Endothelial cell of umbilical vein (primary cell): ENCODE data around the gene ANKRD34B. TPM values are rescaled to one million over a fixed set of nuclear protein-coding genes. Genes with fewer than 3 reads are reported as not detected.

Experiments used
- BruUV-seq: library from RNA; stranded (reverse); fragments of 400-500 nt; replicated peaks from 2 replicates; lab custom pipeline; 2021; lab: Mats Ljungman, UMichigan
- CTCF ChIA-PET: fragments of 300-600, 350-600 bp; sonication (Branson Sonifier 250); formaldehyde crosslinking; loops from one replicate; lab custom pipeline; 2021; ENCODE audit warnings: antibody characterized with exemption, inconsistent platforms; lab: Charles Lee
- POLR2A ChIA-PET: fragments of 300-600, 350-600 bp; sonication (Branson Sonifier 250); formaldehyde crosslinking; loops from one replicate; lab custom pipeline; 2021; ENCODE audit warnings: antibody characterized with exemption, inconsistent platforms; lab: Charles Lee
- DNase-seq: peaks from one replicate; pipeline ENCODE4 v3.0.0-alpha.2; 2011; ENCODE audit warnings: low read depth, low spot score
- FAIRE-seq: peaks from 2 replicates; lab custom pipeline; 2011; peaks lifted over from hg19 to GRCh38; lab: Jason Lieb, UNC
- H2AFZ ChIP-seq: 2 replicates; pipeline ENCODE4 v1.6.0; 2012; ENCODE audit warnings: low read depth, low read length, control low read depth, inconsistent platforms
- H3K27ac ChIP-seq: 2 replicates; pipeline ENCODE4 v1.5.1; 2011; ENCODE audit warnings: low read depth, mild to moderate bottlenecking, control low read depth, low read length, moderate library complexity; ENCODE audit not compliant: insufficient read depth
- H3K27me3 ChIP-seq, 2 experiments: 2 replicates each; pipeline versions ENCODE4 v1.6.0 to v1.6.1; 2011; ENCODE audit warnings: low read length in 2 of 2, mixed read lengths in 1 of 2; ENCODE audit not compliant: control insufficient read depth in 2 of 2, insufficient read depth in 2 of 2
- H3K36me3 ChIP-seq, 2 experiments: 2 replicates in 1 of 2; 3 replicates in 1 of 2; pipeline ENCODE4 v1.5.1; 2011; ENCODE audit warnings: low read length in 2 of 2, mild to moderate bottlenecking in 1 of 2, moderate library complexity in 1 of 2; ENCODE audit not compliant: control insufficient read depth in 2 of 2, insufficient read depth in 2 of 2; ENCODE audit errors: extremely low read depth in 1 of 2
- H3K4me1 ChIP-seq: 3 replicates; pipeline ENCODE4 v1.5.1; 2011; ENCODE audit warnings: mild to moderate bottlenecking, low read length; ENCODE audit not compliant: control insufficient read depth, insufficient read depth; ENCODE audit errors: extremely low read depth
- H3K4me2 ChIP-seq: 2 replicates; pipeline ENCODE4 v1.6.1; 2011; ENCODE audit warnings: low read length, control low read depth, mixed read lengths; ENCODE audit not compliant: insufficient read depth
- H3K4me3 ChIP-seq, 3 experiments: fragments of 200-600 bp in 1 of 3; sonication (generic), shearing (Covaris generic) in 1 of 3; replicated peaks in 1 of 3; 2 replicates each; pipeline ENCODE4 v1.5.1; 2011 to 2016; ENCODE audit warnings: control low read depth in 3 of 3, low read length in 3 of 3, mild to moderate bottlenecking in 2 of 3, inconsistent platforms in 1 of 3, low read depth in 1 of 3, moderate library complexity in 1 of 3; ENCODE audit not compliant: insufficient read depth in 1 of 3
- H3K79me2 ChIP-seq: 2 replicates; pipeline ENCODE4 v1.6.0; 2012; ENCODE audit warnings: low read length, inconsistent platforms; ENCODE audit not compliant: control insufficient read depth, insufficient read depth
- H3K9ac ChIP-seq: replicated peaks from 2 replicates; pipeline ENCODE3; 2011; ENCODE audit warnings: low read length, control low read depth; ENCODE audit not compliant: insufficient read depth; ENCODE audit errors: extremely low read depth
- H3K9me1 ChIP-seq: replicated peaks from 3 replicates; pipeline ENCODE4 v1.6.0; 2011; ENCODE audit warnings: mild to moderate bottlenecking, low read length; ENCODE audit not compliant: control insufficient read depth, insufficient read depth; ENCODE audit errors: extremely low read depth
- H3K9me3 ChIP-seq: replicated peaks from 2 replicates; pipeline ENCODE4 v1.5.1; 2012; ENCODE audit warnings: low read length, inconsistent platforms; ENCODE audit not compliant: control insufficient read depth, insufficient read depth
- H4K20me1 ChIP-seq: replicated peaks from 2 replicates; pipeline ENCODE3; 2011; ENCODE audit warnings: mild to moderate bottlenecking, low read length; ENCODE audit not compliant: control insufficient read depth, insufficient read depth; ENCODE audit errors: extremely low read depth
- EZH2 ChIP-seq: IDR thresholded peaks from 2 replicates; pipeline ENCODE4 v1.6.1; 2012; ENCODE audit warnings: borderline replicate concordance, low read depth, mild to moderate bottlenecking, moderate library complexity, low read length, inconsistent platforms; ENCODE audit not compliant: severe bottlenecking
- FOS ChIP-seq: IDR thresholded peaks from 2 replicates; pipeline ENCODE4 v1.6.1; 2011; ENCODE audit warnings: mild to moderate bottlenecking, low read length, moderate library complexity, borderline replicate concordance; ENCODE audit not compliant: insufficient read depth
- GATA2 ChIP-seq: IDR thresholded peaks from 2 replicates; pipeline ENCODE4 v1.7.0; 2011; ENCODE audit warnings: low read depth, mild to moderate bottlenecking, moderate library complexity, mixed read lengths, low read length; ENCODE audit not compliant: insufficient read length, insufficient read depth
- JUN ChIP-seq: IDR thresholded peaks from 2 replicates; pipeline ENCODE4 v1.6.1; 2011; ENCODE audit warnings: borderline replicate concordance, low read depth; ENCODE audit not compliant: insufficient read length, insufficient read depth
- MYC ChIP-seq: IDR thresholded peaks from one replicate; pipeline ENCODE4 v1.6.1; 2011; ENCODE audit warnings: mild to moderate bottlenecking, low read depth, low read length
- POLR2A ChIP-seq: IDR thresholded peaks from 2 replicates; pipeline ENCODE4 v1.6.1; 2012; ENCODE audit warnings: low read depth, mild to moderate bottlenecking, control low read depth, low read length
- POLR2AphosphoS5 ChIP-seq: IDR thresholded peaks from 2 replicates; pipeline ENCODE4 v1.6.1; 2012; ENCODE audit warnings: low read depth, mild to moderate bottlenecking, control low read depth, low read length, moderate library complexity; ENCODE audit not compliant: insufficient read depth
- dilution Hi-C: fragments of 300-500 bp; cut with MboI; formaldehyde crosslinking; loops from one replicate; pipeline ENCODE4 v1.15.0; 2019; ENCODE audit warnings: low sequenced_read_pairs; ENCODE audit not compliant: extremely low pct_ligation_motif_present
- intact Hi-C: fragments of 100-400 bp; cut with micrococcal nuclease; formaldehyde crosslinking; loops from one replicate; pipeline ENCODE4 v1.10.0; 2022
- polyA plus RNA-seq, 4 experiments: library from polyadenylated mRNA; depleted of rRNA in 3 of 4; stranded (reverse) in 3 of 4; unstranded in 1 of 4; fragments of >200 nt; gene quantifications; 2 replicates each; pipeline versions ENCODE4 v1.2.1 to v1.2.3, GENCODE V29; 2011 to 2012; ENCODE audit warnings: missing spikeins in 1 of 4
- total RNA-seq: library from RNA; stranded (reverse); gene quantifications from 2 replicates; pipeline ENCODE4 v1.2.3, GENCODE V29; 2021
- TF ChIP-seq, protein P1 (sequence below), 2 donors: IDR thresholded peaks; 1 replicate in 1 of 2; 2 replicates in 1 of 2; pipeline ENCODE4 v1.5.1; 2011; ENCODE audit warnings: low read length in 2 of 2, mild to moderate bottlenecking in 2 of 2, moderate library complexity in 2 of 2, control low read depth in 1 of 2, inconsistent platforms in 1 of 2, low read depth in 1 of 2; ENCODE audit not compliant: insufficient read depth in 1 of 2; ENCODE audit errors: extremely low read depth in 1 of 2
- TF ChIP-seq, protein P2 (sequence below): IDR thresholded peaks from 2 replicates; pipeline ENCODE4 v1.6.1; 2011; ENCODE audit not compliant: insufficient read depth, insufficient read length

The ANKRD34B gene
- total and polyA plus RNA-seq, 2 donors (not counting 3 experiments of a cell fraction or from before 2014, with no cell fraction given): not detected

DNA sequence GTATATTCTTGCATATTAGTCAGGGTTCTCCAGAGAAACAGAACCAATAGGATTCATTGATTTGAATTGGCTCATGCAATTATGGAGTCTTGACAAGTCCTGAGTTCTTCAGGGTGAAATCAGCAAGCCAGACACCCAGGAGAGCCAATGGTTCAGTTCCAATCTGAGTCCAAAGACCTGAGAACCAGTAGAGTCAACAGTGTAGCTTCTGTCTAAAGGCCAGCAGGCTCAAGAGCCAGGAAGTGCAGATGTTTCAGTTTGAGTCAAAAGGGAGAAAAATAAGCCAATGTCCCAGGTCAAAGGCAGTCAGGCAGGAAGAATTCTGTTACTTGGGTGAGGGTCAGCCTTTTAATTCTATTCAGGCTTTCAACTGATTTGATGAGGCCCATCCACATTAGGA is 37.8 kb upstream of the ANKRD34B start:
- H3K27ac ChIP-seq: no peak overlapping the region
- no peak overlapping the region for H3K4me3 ChIP-seq
- no peaks in the 10 kb centered on the region for H4K20me1 ChIP-seq
- FAIRE-seq (no peak), DNase-seq (no peak)
- BruUV-seq: no TSS peak
- H3K4me2 ChIP-seq: no peak overlapping the region
- ChIA-PET CTCF (interaction anchor here (1.6 kb wide), 1 partner anchor 30 kb away, joined by 3 read pairs; no protein-coding TSS in a partner anchor), POLR2A (no interaction called here)
- dilution Hi-C loops: no loop called here
- H3K9me3 ChIP-seq: no peaks in the 10 kb centered on the region
- TF ChIP-seq EZH2 (no peak), POLR2A (no peak), FOS (no peak), POLR2AphosphoS5 (no peak), JUN (no peak), MYC (no peak), GATA2 (no peak)
- TF ChIP-seq, protein P1, sequence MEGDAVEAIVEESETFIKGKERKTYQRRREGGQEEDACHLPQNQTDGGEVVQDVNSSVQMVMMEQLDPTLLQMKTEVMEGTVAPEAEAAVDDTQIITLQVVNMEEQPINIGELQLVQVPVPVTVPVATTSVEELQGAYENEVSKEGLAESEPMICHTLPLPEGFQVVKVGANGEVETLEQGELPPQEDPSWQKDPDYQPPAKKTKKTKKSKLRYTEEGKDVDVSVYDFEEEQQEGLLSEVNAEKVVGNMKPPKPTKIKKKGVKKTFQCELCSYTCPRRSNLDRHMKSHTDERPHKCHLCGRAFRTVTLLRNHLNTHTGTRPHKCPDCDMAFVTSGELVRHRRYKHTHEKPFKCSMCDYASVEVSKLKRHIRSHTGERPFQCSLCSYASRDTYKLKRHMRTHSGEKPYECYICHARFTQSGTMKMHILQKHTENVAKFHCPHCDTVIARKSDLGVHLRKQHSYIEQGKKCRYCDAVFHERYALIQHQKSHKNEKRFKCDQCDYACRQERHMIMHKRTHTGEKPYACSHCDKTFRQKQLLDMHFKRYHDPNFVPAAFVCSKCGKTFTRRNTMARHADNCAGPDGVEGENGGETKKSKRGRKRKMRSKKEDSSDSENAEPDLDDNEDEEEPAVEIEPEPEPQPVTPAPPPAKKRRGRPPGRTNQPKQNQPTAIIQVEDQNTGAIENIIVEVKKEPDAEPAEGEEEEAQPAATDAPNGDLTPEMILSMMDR (IDR thresholded peaks at IDR 0.05; ENCODE audit: extremely low read depth in 1 of 2, insufficient read depth in 1 of 2, low read depth in 1 of 2, low read length in 2 of 2): no peak
- TF ChIP-seq, protein P2, sequence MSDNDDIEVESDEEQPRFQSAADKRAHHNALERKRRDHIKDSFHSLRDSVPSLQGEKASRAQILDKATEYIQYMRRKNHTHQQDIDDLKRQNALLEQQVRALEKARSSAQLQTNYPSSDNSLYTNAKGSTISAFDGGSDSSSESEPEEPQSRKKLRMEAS: no peak
- intact Hi-C loops: no loop called here
- no peaks in the 10 kb centered on the region for H3K9me1 ChIP-seq
- no peaks in the 10 kb centered on the region for H3K79me2 ChIP-seq
- no peaks in the 10 kb centered on the region for H3K36me3 ChIP-seq
- no peaks in the 10 kb centered on the region for H3K27me3 ChIP-seq
- H2AFZ ChIP-seq: no peak overlapping the region
- no peak overlapping the region for H3K9ac ChIP-seq
- no peaks in the 10 kb centered on the region for H3K4me1 ChIP-seq
